ENCODE measurements around the gene TULP4.

- TF ChIP-seq EZH2 (IDR thresholded peaks at IDR 0.05; ENCODE audit: low read depth, low read length, severe bottlenecking) (no peak), CBX5 (IDR thresholded peaks at IDR 0.05; ENCODE audit: low read depth, low read length) (no peak), SIN3A (conservative IDR thresholded peaks at IDR 0.05 in 1 of 2, IDR thresholded peaks at IDR 0.05 in 1 of 2; ENCODE audit: low read depth in 1 of 2, low read length in 2 of 2) (no peak), TAF1 (IDR thresholded peaks at IDR 0.05; ENCODE audit: low read depth, low read length) (no peak), JUND (IDR thresholded peaks at IDR 0.05; ENCODE audit: low read length) (no peak), RBBP5 (IDR thresholded peaks at IDR 0.05; ENCODE audit: borderline replicate concordance, low read depth, low read length) (no peak), EP300 (IDR thresholded peaks at IDR 0.05; ENCODE audit: borderline replicate concordance in 1 of 2, low read depth in 2 of 2, low read length in 2 of 2) (no peak), CTCF (IDR thresholded peaks at IDR 0.05; ENCODE audit: control extremely low read depth in 1 of 3, insufficient read depth in 1 of 3, low read depth in 1 of 3, low read length in 3 of 3) (no peak)
- TF ChIP-seq, protein P1, sequence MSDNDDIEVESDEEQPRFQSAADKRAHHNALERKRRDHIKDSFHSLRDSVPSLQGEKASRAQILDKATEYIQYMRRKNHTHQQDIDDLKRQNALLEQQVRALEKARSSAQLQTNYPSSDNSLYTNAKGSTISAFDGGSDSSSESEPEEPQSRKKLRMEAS (IDR thresholded peaks at IDR 0.05): no peak
These were observed 61.8 kb downstream of the TULP4 start for GRCh38 chr6:158374020-158374419.
